H9 (cell line): ENCODE results near the gene NINL. TPM values are rescaled to one million over a fixed set of nuclear protein-coding genes. Genes with fewer than 3 reads are reported as not detected.

Source experiments
- DNase-seq: peaks from one replicate; pipeline ENCODE4 v3.0.0-alpha.2; 2017
- H2AFZ ChIP-seq: one replicate; pipeline ENCODE4 v1.6.1; 2013; ENCODE audit warnings: mild to moderate bottlenecking, low read length, control low read depth, moderate library complexity
- H2AK5ac ChIP-seq: 2 replicates; pipeline ENCODE4 v1.6.1; 2013; ENCODE audit warnings: low read length, control low read depth, mixed read lengths; ENCODE audit not compliant: insufficient read length
- H2BK120ac ChIP-seq: one replicate; pipeline ENCODE4 v1.6.1; 2013; ENCODE audit warnings: low read depth, mild to moderate bottlenecking, low read length, control low read depth, inconsistent platforms; ENCODE audit not compliant: poor library complexity, severe bottlenecking
- H2BK12ac ChIP-seq: 2 replicates; pipeline ENCODE4 v1.6.1; 2013; ENCODE audit warnings: low read length, control low read depth, mixed read lengths, low read depth; ENCODE audit not compliant: insufficient read length
- H2BK15ac ChIP-seq: 2 replicates; pipeline ENCODE4 v1.6.1; 2013; ENCODE audit warnings: low read depth, low read length, control low read depth
- H2BK20ac ChIP-seq: one replicate; pipeline ENCODE4 v1.6.1; 2013; ENCODE audit warnings: low read depth, mild to moderate bottlenecking, low read length, control low read depth, inconsistent platforms; ENCODE audit not compliant: poor library complexity, severe bottlenecking
- H2BK5ac ChIP-seq: 2 replicates; pipeline ENCODE4 v1.6.1; 2013; ENCODE audit warnings: low read length, control low read depth, mixed read lengths; ENCODE audit not compliant: insufficient read length
- H3K14ac ChIP-seq: 2 replicates; pipeline ENCODE4 v1.6.1; 2013; ENCODE audit warnings: low read length, control low read depth; ENCODE audit not compliant: insufficient read depth
- H3K18ac ChIP-seq: 2 replicates; pipeline ENCODE4 v1.6.1; 2013; ENCODE audit warnings: low read depth, mild to moderate bottlenecking, mixed read lengths, low read length, control low read depth; ENCODE audit not compliant: insufficient read length
- H3K23ac ChIP-seq: 2 replicates; pipeline ENCODE4 v1.6.1; 2013; ENCODE audit warnings: low read length, control low read depth, mixed read lengths, low read depth; ENCODE audit not compliant: insufficient read length
- H3K23me2 ChIP-seq: 2 replicates; pipeline ENCODE4 v1.6.1; 2013; ENCODE audit warnings: low read depth, mild to moderate bottlenecking, mixed read lengths, low read length, control low read depth; ENCODE audit not compliant: insufficient read length, poor library complexity, severe bottlenecking
- H3K27ac ChIP-seq: 2 replicates; pipeline ENCODE4 v1.5.1; 2013; ENCODE audit warnings: low read length, control low read depth, mixed read lengths, low read depth; ENCODE audit not compliant: insufficient read length
- H3K27me3 ChIP-seq: 2 replicates; pipeline ENCODE4 v1.6.1; 2013; ENCODE audit warnings: low read length, control low read depth, inconsistent platforms; ENCODE audit not compliant: insufficient read depth
- H3K4ac ChIP-seq: 2 replicates; pipeline ENCODE4 v1.6.1; 2013; ENCODE audit warnings: low read depth, mild to moderate bottlenecking, control low read depth, inconsistent platforms, low read length, moderate library complexity
- H3K4me1 ChIP-seq: 2 replicates; pipeline ENCODE4 v1.6.1; 2013; ENCODE audit warnings: low read length, control low read depth, inconsistent platforms; ENCODE audit not compliant: insufficient read depth
- H3K4me2 ChIP-seq: 2 replicates; pipeline ENCODE4 v1.6.1; 2013; ENCODE audit warnings: low read length, control low read depth, mixed read lengths; ENCODE audit not compliant: insufficient read length, insufficient read depth
- H3K56ac ChIP-seq: 2 replicates; pipeline ENCODE4 v1.6.1; 2013; ENCODE audit warnings: low read depth, mild to moderate bottlenecking, mixed read lengths, low read length, control low read depth; ENCODE audit not compliant: insufficient read length
- H3K79me1 ChIP-seq: 2 replicates; pipeline ENCODE4 v1.6.1; 2013; ENCODE audit warnings: low read depth, mild to moderate bottlenecking, moderate library complexity, low read length, control low read depth, inconsistent platforms; ENCODE audit not compliant: insufficient read depth, poor library complexity, severe bottlenecking
- H3K79me2 ChIP-seq: 2 replicates; pipeline ENCODE4 v1.6.1; 2013; ENCODE audit warnings: low read length, control low read depth, inconsistent platforms; ENCODE audit not compliant: insufficient read depth
- H3K9ac ChIP-seq: 2 replicates; pipeline ENCODE4 v1.6.1; 2013; ENCODE audit warnings: low read length, control low read depth, mixed read lengths; ENCODE audit not compliant: insufficient read length; ENCODE audit errors: extremely low read depth
- H3K9me3 ChIP-seq: one replicate; pipeline ENCODE4 v1.6.1; 2013; ENCODE audit warnings: low read depth, low read length, inconsistent platforms; ENCODE audit not compliant: control insufficient read depth
- H3T11ph ChIP-seq: one replicate; pipeline ENCODE4 v1.6.1; 2013; ENCODE audit warnings: mild to moderate bottlenecking, low read length, control low read depth, inconsistent platforms
- H4K20me1 ChIP-seq: one replicate; pipeline ENCODE4 v1.6.1; 2013; ENCODE audit not compliant: control insufficient read depth, insufficient read length, insufficient read depth
- H4K5ac ChIP-seq: 2 replicates; pipeline ENCODE4 v1.6.1; 2013; ENCODE audit warnings: low read depth, mild to moderate bottlenecking, mixed read lengths, low read length, control low read depth; ENCODE audit not compliant: insufficient read length
- H4K8ac ChIP-seq: replicated peaks from 2 replicates; pipeline ENCODE4 v1.6.1; 2013; ENCODE audit warnings: low read length, control low read depth, mixed read lengths, low read depth; ENCODE audit not compliant: insufficient read length
- H4K91ac ChIP-seq: 2 replicates; pipeline ENCODE4 v1.6.1; 2013; ENCODE audit warnings: low read depth, mild to moderate bottlenecking, moderate library complexity, mixed read lengths, low read length, control low read depth; ENCODE audit not compliant: insufficient read length
- H3K27ac Mint-ChIP-seq, 3 experiments: 2 replicates in 2 of 3; 3 replicates in 1 of 3; pipeline ENCODE4 v1.8.0; 2020 to 2021; ENCODE audit warnings: mixed read lengths in 3 of 3, mild to moderate bottlenecking in 1 of 3, moderate library complexity in 1 of 3
- H3K27me3 Mint-ChIP-seq: 2 replicates; pipeline ENCODE4 v1.8.0; 2021; ENCODE audit warnings: low read depth, mild to moderate bottlenecking, moderate library complexity, mixed read lengths
- H3K36me3 Mint-ChIP-seq, 3 experiments: 2 replicates in 2 of 3; 3 replicates in 1 of 3; pipeline ENCODE4 v1.8.0; 2020 to 2021; ENCODE audit warnings: low read depth in 3 of 3, mixed read lengths in 3 of 3; ENCODE audit not compliant: insufficient read depth in 1 of 3
- H3K4me1 Mint-ChIP-seq, 2 experiments: 2 replicates each; pipeline ENCODE4 v1.8.0; 2020; ENCODE audit warnings: mixed read lengths in 2 of 2
- H3K4me3 Mint-ChIP-seq, 2 experiments: 2 replicates in 1 of 2; 3 replicates in 1 of 2; pipeline ENCODE4 v1.8.0; 2020 to 2021; ENCODE audit warnings: mild to moderate bottlenecking in 2 of 2, mixed read lengths in 2 of 2, moderate library complexity in 1 of 2
- H3K9me3 Mint-ChIP-seq, 2 experiments: 2 replicates in 1 of 2; 3 replicates in 1 of 2; pipeline ENCODE4 v1.8.0; 2020; ENCODE audit warnings: mild to moderate bottlenecking in 2 of 2, mixed read lengths in 2 of 2, moderate library complexity in 1 of 2
- WGBS: extraction: QIAGEN DNeasy Blood & Tissue Kit; methylation state at CpG from one replicate; pipeline ENCODE4 v1.1.7; 2013; ENCODE audit warnings: missing lambda C conversion rate, low lambda C conversion rate, mixed read lengths; ENCODE audit not compliant: insufficient read length; ENCODE audit errors: extremely low coverage; 5-methylcytosine and 5-hydroxymethylcytosine counted together
- total RNA-seq: library from RNA; stranded (reverse); gene quantifications from 2 replicates; pipeline ENCODE4 v1.2.1, GENCODE V29; 2021
- TF ChIP-seq, protein P1 (sequence below): fragments of 200-600 bp; sonication (generic); conservative IDR thresholded peaks from 3 replicates; pipeline ENCODE4 v1.8.0; 2021; ENCODE audit warnings: antibody characterized with exemption, mild to moderate bottlenecking

The NINL gene
- total RNA-seq, 1 experiment from 2014 or later: 34.3 TPM

DNA sequence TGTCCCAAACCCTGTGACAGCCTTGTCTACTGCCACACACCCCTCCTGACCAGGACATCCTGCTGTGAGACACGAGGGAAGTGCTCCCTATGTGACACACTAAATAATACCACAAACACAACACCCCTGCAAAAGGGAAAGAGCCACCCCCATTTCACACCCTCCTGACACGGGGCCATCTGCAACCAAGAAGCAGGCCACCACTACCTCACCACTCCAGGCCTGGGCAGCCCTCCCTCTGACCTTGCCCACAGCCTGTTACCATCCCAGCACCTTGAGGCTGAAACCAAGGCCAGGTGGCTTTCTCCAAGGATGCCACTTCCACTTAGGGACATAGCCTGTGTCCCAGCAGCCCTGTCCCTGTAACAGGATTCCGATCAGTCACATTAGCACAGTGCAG lies 68.2 kb downstream of the NINL start:
- no peak overlapping the region for H4K91ac ChIP-seq
- no peak for DNase-seq
- peaks cover 14% of the 10 kb centered on the region for H3K9me3 ChIP-seq
- H3K56ac ChIP-seq: no peak overlapping the region
- Mint-ChIP-seq H3K4me3 (no peak overlapping the region), H3K27me3 (no peaks in the 10 kb centered on the region), H3K9me3 (peaks cover 35 to 48% of the 10 kb centered on the region in 2 experiments), H3K27ac (no peak overlapping the region), H3K36me3 (peaks cover 80 to 87% (median 83%) of the 10 kb centered on the region in 3 experiments), H3K4me1 (peaks cover 0 to 3% of the 10 kb centered on the region in 2 experiments; a peak in 2 of 4 replicates)
- no peak overlapping the region for H3K14ac ChIP-seq
- H3K9ac ChIP-seq: no peak overlapping the region
- H3K27me3 ChIP-seq: no peaks in the 10 kb centered on the region
- H3K4ac ChIP-seq: no peak overlapping the region
- TF ChIP-seq, protein P1, sequence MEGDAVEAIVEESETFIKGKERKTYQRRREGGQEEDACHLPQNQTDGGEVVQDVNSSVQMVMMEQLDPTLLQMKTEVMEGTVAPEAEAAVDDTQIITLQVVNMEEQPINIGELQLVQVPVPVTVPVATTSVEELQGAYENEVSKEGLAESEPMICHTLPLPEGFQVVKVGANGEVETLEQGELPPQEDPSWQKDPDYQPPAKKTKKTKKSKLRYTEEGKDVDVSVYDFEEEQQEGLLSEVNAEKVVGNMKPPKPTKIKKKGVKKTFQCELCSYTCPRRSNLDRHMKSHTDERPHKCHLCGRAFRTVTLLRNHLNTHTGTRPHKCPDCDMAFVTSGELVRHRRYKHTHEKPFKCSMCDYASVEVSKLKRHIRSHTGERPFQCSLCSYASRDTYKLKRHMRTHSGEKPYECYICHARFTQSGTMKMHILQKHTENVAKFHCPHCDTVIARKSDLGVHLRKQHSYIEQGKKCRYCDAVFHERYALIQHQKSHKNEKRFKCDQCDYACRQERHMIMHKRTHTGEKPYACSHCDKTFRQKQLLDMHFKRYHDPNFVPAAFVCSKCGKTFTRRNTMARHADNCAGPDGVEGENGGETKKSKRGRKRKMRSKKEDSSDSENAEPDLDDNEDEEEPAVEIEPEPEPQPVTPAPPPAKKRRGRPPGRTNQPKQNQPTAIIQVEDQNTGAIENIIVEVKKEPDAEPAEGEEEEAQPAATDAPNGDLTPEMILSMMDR: no peak
- no peak overlapping the region for H2BK12ac ChIP-seq
- H4K20me1 ChIP-seq: no peaks in the 10 kb centered on the region
- H2BK20ac ChIP-seq: no peak overlapping the region
- no peak overlapping the region for H3K23ac ChIP-seq
- H3K23me2 ChIP-seq: no peaks in the 10 kb centered on the region
- H2BK5ac ChIP-seq: no peak overlapping the region
- H4K8ac ChIP-seq: no peak overlapping the region
- H3K79me1 ChIP-seq: no peaks in the 10 kb centered on the region
- no peaks in the 10 kb centered on the region for H3K79me2 ChIP-seq
- no peak overlapping the region for H2AFZ ChIP-seq
- H3T11ph ChIP-seq: no peak overlapping the region
- H3K27ac ChIP-seq: no peak overlapping the region
- H3K4me1 ChIP-seq: no peaks in the 10 kb centered on the region
- H2AK5ac ChIP-seq: no peak overlapping the region
- no peak overlapping the region for H4K5ac ChIP-seq
- H3K18ac ChIP-seq: no peak overlapping the region
- no peak overlapping the region for H2BK15ac ChIP-seq
- H2BK120ac ChIP-seq: no peak overlapping the region
- no peak overlapping the region for H3K4me2 ChIP-seq
- no CpG with 5 or more reads among the region's 3 CpGs for WGBS
